ENCODE data around the gene ACACB.

- TF ChIP-seq, protein P1, sequence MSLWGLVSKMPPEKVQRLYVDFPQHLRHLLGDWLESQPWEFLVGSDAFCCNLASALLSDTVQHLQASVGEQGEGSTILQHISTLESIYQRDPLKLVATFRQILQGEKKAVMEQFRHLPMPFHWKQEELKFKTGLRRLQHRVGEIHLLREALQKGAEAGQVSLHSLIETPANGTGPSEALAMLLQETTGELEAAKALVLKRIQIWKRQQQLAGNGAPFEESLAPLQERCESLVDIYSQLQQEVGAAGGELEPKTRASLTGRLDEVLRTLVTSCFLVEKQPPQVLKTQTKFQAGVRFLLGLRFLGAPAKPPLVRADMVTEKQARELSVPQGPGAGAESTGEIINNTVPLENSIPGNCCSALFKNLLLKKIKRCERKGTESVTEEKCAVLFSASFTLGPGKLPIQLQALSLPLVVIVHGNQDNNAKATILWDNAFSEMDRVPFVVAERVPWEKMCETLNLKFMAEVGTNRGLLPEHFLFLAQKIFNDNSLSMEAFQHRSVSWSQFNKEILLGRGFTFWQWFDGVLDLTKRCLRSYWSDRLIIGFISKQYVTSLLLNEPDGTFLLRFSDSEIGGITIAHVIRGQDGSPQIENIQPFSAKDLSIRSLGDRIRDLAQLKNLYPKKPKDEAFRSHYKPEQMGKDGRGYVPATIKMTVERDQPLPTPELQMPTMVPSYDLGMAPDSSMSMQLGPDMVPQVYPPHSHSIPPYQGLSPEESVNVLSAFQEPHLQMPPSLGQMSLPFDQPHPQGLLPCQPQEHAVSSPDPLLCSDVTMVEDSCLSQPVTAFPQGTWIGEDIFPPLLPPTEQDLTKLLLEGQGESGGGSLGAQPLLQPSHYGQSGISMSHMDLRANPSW (CRISPR knock-in tag; conservative IDR thresholded peaks at IDR 0.05; ENCODE audit: low read depth): no peak
- TF ChIP-seq CTCF (IDR thresholded peaks at IDR 0.05): no peak
- TF ChIP-seq, protein P2, sequence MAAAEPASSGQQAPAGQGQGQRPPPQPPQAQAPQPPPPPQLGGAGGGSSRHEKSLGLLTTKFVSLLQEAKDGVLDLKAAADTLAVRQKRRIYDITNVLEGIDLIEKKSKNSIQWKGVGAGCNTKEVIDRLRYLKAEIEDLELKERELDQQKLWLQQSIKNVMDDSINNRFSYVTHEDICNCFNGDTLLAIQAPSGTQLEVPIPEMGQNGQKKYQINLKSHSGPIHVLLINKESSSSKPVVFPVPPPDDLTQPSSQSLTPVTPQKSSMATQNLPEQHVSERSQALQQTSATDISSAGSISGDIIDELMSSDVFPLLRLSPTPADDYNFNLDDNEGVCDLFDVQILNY (CRISPR knock-in tag; IDR thresholded peaks at IDR 0.05): no peak
- TF ChIP-seq TCF7 (CRISPR knock-in tag; IDR thresholded peaks at IDR 0.05; ENCODE audit: low read depth): no peak
These were observed 105.0 kb downstream of the ACACB start for GRCh38 chr12:109221277-109221931.
